HG03139 (cell line): ENCODE results near the gene DYRK4.

Experiments used
- ATAC-seq: cut with Tn5 transposase; IDR thresholded peaks from one replicate; pipeline ENCODE4 v1.9.1; 2021; ENCODE audit not compliant: unreplicated experiment

Gene DYRK4

DNA sequence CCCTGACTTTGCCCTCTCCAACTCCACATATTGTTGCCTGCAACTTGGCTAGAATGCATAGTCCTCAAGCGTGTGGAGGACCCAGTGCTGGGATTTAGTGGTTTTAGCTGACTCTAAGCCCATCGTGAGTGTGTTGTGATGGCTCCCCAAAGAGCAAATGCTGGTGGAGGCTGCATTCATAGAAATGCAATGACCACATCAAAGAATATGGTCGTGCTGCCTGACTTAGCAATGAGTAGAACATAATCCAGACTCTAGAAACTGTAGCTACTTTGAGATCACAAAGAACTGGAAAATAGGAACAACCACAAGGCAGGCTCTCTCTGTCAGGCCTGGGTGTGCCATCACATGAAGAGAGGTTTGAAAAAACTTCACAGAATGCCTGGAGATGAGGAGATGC is 1.3 kb downstream of the DYRK4 start:
- ATAC-seq = no peak

DNA sequence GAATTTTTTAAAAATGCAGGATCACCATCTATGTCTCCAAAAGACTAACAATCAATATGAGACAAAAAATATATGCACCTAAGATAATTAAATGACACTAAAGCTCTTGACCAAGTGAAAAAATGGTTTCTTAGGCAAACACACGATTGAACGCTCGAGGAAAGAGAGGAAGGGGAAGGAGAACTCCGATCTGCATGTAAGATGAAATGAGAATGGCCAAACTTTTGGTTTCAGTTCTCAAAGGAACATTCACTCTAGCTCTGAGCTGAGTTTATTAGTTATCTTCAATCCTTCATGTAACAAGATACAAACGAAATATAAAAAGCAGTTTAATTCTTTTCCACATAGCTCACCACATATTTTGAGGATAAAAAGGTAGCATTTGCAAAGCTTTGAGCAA is 2.8 kb downstream of the DYRK4 start:
- no peak for ATAC-seq

DNA sequence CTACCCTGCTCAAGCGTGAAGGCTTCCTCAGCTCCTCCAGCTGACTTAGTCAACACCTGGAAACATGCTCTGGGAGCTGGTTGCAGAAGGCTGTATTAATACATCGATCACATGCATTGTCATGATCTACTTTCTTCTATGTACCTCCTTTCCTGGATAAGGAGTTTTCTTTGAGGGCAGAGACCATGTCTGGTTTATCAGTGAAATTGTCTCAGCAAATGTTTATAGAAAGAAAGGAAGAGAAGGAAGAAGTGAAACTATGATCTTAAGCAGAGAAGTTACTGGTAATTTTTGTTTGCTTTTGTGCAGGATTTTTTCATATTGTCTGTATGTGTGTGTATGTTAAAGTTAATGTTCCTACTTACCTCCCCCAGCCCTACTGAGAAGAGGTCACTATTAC is 4.5 kb downstream of the DYRK4 start:
- no peak for ATAC-seq

DNA sequence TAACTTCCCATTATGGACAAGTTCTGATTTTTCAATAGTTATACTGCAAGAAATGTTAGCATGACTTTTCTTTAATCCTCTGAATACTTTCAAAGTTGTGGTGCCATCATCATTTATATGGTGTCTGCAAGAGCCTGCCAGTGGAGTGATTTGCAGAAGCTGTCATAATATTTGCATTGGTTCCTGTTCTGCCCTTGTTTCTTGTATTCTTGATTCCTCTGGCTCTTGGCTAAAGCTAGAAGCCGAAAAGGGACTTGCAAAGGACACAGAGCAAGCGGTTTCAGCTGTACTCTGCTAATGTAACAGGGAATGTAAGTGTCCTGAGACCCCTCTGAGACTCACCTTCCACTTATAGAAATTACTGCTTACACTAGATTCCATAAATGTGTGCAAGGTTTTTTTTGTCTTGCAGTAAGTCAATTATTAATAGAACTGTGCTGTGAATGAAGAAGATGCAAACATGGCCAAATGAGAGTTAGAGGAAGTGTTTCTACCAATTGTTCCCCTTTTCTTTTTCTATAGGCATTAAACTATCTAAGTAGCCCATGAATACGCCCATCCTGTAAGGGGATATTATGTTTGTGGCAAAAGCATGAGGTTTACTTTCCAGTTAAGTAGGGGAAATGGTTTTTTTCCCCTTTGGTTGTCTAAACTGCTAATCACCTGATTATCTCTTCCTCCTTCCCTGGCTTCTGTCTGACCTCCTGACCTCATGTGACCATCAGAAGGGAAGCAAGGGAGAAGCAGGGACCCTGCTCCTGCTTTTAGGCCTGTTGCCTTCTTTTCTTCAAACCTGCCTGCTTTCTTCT is 5.3 kb downstream of the DYRK4 start:
- ATAC-seq = no peak

DNA sequence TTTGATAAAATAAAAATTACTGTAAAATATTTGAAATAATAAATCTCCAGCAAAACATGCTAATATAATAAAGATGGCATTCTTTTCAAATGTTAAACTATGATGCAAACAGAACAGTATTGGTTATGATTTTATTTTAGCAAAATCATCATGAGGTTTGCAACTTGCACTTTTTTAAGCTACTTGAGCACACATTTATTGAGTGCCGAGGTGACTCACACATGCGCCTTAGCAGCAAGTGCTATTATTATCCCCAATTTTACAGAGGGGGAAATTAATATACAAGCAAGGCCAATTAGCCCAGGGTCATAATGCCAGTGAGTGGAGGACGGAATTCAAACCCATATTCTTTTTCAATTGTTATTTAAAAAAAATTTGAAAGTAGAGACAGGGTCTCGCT is 7.3 kb downstream of the DYRK4 start:
- ATAC-seq = no peak

DNA sequence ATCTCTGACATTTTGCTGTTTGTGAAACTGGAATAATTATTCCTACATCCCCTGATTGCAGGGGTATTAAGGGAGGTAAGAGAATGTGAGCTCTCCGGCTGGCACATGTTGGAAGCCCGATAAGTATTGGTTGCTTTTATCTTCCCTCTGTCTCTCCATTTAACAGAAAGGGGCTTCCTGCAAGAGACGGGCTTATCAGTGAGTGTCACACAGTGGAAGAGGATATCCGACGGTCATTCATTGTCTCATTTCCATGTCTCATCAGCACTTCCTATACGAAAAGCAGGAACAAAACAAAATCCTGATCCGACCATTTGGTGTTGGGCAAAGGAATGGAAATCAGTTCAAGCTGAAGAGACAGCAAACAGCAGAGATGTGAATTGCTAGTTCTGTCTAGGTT is 10.7 kb downstream of the DYRK4 start:
- ATAC-seq = no peak

DNA sequence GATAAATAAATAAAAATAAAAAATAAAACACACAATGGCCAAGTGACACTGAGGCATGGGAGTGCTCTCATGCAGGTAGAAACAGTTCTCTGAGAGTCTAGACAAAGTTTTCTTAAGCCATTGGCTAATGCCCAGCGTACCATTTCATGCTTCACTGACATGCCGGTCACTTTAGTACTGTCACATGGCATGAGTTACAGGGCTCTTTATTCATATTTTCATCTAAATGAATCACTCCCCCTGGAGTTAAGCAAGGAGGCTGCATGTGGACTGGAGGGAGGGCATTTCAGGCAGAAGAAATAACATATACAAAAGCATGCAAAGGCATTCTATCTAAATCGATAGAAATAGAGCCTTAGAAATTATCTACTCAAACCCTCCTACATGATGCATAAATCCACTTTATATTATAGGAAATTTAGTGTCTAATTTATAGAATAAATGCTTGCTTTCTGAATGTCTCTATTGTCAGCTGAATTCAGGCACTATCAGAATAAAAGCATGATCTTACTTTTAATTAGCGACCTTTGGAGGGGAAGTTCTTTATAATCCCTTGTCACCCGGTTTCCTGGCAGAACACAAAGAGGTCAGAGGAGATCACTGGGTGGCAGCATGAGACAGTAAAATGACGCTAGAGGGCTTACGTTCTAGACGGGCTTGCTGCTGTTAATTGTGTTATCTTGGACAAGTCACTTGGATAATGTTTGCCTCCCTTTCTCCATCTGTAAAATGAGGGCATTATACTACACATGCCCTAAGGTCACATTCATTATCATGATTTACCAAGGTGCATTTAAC is 17.5 kb downstream of the DYRK4 start:
- no peak for ATAC-seq

DNA sequence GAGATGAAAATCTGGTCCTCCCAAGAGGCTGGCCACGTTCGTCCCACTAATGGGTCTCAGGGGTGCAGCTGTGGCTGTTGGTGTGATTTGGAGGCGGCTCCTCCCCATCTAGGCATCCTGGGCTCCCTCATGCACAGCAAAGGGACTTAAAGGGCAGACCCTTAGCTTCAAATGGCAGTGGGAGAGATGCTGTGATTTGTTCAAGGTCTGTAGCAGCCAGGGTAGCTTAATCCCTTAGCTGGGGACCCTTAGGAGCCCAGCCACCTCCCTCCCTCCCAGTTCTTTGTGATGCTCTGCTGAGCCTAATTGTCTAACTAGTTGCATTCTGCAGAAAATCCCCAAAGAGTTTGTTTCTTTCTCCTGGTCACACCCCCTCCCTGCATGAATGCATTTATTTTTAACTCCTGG is 18.3 kb downstream of the DYRK4 start:
- ATAC-seq = no peak

DNA sequence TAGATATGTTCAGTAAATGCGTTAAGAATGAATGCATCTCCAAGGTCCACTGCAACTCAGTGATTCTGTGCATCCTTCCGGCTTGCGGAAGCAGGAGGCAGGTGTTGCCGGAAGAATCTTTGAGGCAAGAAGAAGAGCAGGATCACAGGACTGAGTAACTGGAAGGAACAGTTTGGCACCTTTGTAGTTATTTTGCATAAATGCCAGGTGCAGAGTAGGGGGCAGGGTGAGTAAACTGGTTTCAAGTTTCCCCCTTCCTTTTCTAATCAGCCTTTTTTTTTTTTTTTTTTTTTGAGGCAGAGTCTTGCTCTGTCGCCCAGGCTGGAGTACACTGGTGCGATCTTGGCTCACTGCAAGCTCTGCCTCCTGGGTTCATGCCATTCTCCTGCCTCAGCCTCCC is 22.3 kb downstream of the DYRK4 start:
- ATAC-seq = no peak

DNA sequence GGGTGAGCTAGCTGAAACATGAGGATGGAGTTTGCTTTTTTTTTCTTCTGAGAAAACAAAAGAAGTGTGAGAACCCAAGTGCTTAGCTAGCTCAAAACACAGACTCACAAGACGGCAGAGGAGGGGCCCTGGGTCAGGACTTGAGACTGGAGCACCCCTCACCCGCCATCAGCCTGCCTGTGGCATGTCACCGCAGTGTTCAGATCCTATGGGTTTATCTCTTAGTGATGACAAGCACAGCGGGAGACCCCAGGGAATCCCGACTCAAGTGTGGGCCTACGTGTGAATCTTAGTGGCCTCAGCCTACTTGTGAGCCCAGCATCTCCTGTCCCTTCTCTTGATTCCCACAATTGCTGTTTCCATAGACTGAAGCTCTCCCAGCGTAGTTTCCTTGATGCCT is 22.9 kb downstream of the DYRK4 start:
- no peak for ATAC-seq

DNA sequence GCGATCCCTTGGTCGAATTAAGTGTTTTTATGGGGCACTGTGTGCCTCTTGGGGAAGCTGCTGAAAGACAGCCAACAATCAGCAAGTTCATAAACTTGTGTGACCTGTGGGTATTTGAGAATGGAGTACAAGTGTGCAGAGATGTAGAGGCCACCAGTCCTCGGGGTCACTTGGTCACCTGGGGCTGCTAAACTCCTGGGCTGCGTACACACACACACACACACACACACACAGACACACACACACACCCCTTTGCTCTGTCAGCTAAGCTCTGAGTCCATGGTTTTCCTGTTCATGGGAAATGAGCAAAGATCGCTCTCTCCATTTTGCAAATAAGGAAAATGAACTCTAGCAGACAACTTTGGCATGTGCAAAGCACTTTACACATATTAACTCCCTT is 24.5 kb downstream of the DYRK4 start:
- no peak for ATAC-seq

DNA sequence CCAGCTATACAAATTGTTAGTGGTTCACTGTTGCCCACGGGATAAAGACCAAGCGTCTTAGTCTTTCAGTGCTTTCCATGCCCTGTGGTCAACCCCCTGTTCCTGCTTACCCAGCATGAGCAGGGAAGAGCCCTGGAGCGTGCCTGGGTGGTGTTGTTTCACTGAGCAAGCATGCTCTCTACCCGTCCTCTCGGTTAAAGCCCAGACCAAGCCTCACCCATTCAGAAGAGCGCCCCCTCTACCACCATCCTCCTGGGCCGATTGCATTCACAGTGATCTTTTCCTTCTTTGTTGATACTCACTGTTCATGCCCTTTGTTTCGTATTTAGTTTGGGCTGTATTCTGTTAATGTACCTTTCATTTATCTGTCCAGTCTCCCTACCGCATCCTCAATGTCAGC is 25.1 kb downstream of the DYRK4 start:
- ATAC-seq = no peak

DNA sequence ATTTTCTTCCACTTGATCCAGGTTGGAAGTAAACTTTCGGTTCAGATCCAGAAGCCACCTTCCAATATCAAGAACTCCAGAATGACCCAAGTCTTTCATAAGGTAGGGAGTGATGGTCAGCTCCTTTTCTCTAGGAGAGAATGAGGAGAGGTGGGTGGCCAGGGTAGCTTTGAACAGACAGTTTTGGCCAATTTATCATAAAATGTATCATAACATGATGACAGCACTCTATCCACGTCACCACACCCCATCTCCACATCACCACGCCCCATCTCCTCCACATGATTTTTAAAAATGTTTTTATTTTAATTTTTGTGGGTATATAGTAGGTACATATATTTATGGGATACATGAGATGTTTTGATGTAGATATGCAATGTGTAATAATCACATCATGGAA is 26.9 kb downstream of the DYRK4 start:
- no peak for ATAC-seq

DNA sequence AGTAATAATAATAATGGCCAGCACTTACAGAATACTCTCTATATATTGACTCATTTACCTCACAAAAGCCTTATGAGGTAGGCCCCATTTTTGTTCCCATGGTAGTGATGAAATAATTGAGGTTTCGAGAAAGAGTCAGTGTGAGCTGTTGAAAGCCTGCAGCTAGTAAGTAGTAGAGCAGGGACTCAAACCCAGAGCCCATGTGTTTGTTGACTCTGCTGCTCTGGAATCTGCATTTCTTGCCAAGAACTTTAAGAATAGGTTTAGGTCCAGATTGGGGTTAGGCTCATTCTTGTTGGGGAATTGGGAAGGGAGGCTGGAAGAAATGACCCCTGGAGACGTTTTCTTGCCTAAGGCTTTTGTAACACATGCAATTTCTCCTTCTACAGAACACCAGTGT is 27.9 kb downstream of the DYRK4 start:
- no peak for ATAC-seq

DNA sequence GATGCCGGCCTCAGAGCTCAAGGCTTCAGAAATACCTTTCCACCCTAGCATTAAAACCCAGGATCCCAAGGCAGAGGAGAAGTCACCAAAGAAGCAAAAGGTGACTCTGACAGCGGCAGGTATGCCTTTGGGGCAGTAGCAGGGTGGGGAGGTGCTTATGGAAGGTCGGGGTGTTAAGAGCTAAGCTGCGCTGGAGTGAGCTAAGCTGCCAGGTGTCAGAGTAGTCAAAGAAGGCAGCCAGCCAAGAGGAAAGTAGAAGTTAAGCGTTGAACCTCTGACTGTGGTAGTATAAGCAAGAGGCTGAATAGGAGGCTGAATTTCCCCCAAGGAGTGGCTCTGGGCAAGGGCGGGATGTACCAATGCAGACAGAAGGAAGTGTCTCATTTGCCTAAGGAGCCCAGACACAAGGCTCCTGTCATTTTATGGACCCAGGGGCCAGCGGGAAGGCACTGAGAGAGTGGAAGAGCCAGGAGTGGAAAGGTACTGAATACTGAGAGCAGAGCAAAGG is 29.2 kb downstream of the DYRK4 start:
- no peak for ATAC-seq

DNA sequence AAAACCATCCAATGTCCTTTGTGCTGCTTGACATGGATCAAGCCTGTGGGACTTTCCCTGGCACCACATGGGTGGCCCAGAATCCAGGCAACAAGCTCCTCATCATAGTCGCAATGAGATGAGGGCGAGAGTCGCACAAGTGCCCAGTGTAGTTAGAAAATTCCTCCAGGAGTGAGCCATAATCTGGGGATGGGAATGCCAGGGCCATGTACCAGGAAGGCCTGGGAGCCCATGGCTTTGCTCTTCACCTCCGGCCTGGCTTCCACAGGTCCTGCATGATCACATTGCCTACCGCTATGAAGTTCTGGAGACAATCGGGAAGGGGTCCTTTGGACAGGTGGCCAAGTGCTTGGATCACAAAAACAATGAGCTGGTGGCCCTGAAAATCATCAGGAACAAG is 33.9 kb downstream of the DYRK4 start:
- ATAC-seq = no peak

DNA sequence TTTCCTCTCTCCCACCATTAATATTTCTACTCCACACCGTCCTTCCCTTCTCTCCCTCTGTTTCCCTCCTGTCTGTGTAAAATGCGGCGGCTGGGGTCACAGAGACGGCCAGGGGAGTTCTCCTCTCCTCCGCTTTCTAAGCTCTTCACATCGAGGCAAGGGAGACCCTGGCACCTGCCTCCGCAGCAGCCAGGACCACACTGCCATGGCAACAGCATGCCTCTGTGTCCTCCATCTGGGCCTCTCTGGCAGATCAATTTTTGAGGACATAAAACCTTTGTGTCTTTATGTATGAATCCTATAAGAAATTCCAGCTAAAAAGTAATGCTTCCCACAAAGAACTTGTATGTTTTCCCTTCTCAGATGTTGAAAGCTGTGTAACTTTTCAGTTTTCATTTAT is 41.4 kb downstream of the DYRK4 start:
- no peak for ATAC-seq

DNA sequence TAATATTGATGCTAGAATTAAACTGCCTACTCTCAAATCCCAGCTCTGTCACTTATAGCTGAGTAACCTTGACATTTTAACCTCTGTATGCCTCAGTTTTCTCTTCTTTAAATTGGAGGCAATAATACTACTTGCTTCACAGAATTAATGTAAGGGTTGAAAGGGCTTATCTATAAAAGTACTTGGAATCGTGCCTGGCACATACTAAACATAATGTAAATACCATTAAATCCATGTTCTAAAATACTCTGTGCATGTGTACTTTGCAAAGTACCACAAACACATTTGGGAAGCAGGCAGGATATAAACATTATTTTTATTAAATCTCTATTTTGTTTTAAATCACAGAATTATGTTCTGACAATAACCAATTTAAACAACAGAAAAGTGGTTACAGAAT is 41.9 kb downstream of the DYRK4 start:
- no peak for ATAC-seq

DNA sequence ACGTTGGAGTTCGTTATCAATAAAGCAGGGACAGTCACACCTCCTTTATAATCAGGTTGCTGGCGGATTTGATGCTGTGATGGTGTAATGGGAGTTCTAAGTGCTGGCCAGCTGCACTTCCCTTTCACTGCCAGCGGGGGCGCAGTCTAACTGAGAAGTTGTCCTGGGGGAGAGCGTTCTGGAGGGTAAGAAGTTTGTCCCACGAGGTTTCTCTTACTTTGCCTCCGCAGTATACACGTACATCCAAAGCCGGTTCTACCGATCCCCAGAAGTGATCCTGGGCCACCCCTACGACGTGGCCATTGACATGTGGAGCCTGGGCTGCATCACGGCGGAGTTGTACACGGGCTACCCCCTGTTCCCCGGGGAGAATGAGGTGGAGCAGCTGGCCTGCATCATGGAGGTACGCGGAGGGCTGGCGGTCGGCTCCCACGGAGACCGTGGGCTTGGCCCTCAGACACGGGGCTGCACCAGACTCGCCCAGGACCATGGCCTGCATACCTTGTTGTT is 42.7 kb downstream of the DYRK4 start:
- ATAC-seq = peak; percentile 92

DNA sequence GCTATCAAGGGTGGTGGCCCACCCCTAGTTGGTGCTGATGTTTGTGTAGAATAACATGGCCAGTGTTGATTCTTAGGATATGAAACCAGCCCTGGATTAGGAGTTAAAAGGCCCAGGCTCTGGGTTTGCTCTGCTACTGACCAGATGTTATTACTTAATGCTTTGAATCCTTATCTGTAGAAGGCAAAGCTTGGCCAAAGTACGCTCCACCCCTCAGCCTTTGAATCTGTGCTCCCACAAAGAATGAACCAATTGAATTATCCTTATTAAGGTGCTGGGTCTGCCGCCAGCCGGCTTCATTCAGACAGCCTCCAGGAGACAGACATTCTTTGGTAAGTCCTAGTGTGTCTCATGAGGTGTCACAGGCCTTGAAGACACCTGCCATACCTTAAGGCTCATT is 45.0 kb downstream of the DYRK4 start:
- no peak for ATAC-seq

DNA sequence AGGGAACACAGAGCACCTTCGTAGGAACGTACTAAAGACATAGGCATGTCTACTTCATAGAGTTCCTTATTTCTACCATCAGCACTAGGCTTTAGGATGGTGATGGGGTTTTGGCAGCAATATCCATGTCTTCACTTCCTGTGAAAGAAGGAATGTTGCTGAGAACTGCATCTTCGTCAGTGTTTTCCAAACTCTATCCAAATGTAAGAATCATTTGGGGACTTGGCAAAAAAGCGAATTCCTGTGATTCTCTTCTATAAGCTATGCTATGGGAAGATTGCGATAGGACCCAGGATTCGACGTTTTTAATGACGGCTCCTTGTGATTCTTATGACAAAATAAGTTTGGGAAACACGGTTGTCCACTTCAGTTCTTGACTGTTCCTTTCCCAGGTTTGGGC is 47.1 kb downstream of the DYRK4 start:
- ATAC-seq = no peak

DNA sequence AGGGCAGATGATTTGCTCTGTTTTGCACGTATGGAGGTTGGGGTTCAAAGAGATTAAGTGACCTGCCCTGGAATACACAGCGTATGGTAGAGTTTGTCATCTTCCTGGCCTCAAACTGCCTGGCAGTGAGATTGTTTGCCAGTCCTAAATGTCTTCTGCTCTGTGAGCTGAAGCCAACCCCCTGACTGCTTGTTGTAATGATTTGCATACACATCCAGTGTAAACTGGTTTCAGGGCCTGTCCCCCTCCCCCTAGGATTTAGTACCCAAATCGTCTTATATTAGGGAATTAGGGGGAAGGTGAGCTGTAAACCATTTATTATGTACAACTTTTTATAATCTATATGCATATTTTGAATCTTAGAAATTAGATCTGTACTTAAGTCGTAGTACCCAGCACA is 48.5 kb downstream of the DYRK4 start:
- no peak for ATAC-seq
